GM23338 (cell line): ENCODE measurements around the gene ORM1. TPM values are rescaled to one million over a fixed set of nuclear protein-coding genes. Genes with fewer than 3 reads are reported as not detected.
A peak's percentile ranks its signal among the peaks of the same experiment; 100 is the strongest.

Source experiments
- ATAC-seq: fragments of 200-7000 bp; cut with Tn5 transposase; 3 replicates; pipeline ENCODE4 v1.9.1; 2020
- DNase-seq: peaks from one replicate; pipeline ENCODE4 v3.0.0-alpha.2; 2015; ENCODE audit warnings: low spot score
- H2AFZ ChIP-seq: fragments of 200-600 bp; sonication (generic); 2 replicates; pipeline ENCODE4 v1.8.0; 2016; ENCODE audit warnings: antibody characterized with exemption, mild to moderate bottlenecking, moderate library complexity
- H3F3A ChIP-seq: fragments of 200-600 bp; sonication (generic); replicated peaks from 2 replicates; pipeline ENCODE4 v1.8.0; 2017; ENCODE audit warnings: antibody characterized with exemption, mixed run types, low read depth
- H3K27ac ChIP-seq: fragments of 200-600 bp; sonication (generic); 2 replicates; pipeline ENCODE4 v1.6.1; 2016; ENCODE audit warnings: low read depth
- H3K27me3 ChIP-seq: fragments of 200-600 bp; sonication (generic); 2 replicates; pipeline ENCODE4 v1.8.0; 2016; ENCODE audit warnings: mild to moderate bottlenecking, mixed run types, moderate library complexity; ENCODE audit not compliant: insufficient read depth
- H3K36me3 ChIP-seq: fragments of 200-600 bp; sonication (generic); 2 replicates; pipeline ENCODE4 v1.8.0; 2016; ENCODE audit warnings: mild to moderate bottlenecking; ENCODE audit not compliant: insufficient read depth
- H3K4me1 ChIP-seq: fragments of 200-600 bp; sonication (generic); 2 replicates; pipeline ENCODE4 v1.8.0; 2016; ENCODE audit warnings: mild to moderate bottlenecking, moderate library complexity; ENCODE audit not compliant: insufficient read depth
- H3K4me2 ChIP-seq: fragments of 200-600 bp; sonication (generic); 2 replicates; pipeline ENCODE4 v1.7.1; 2017; ENCODE audit warnings: mixed run types
- H3K4me3 ChIP-seq: fragments of 200-600 bp; sonication (generic); 2 replicates; pipeline ENCODE4 v1.6.1; 2016; ENCODE audit warnings: mixed run types
- H3K79me2 ChIP-seq: fragments of 200-600 bp; sonication (generic); replicated peaks from 2 replicates; pipeline ENCODE4 v1.8.0; 2017; ENCODE audit warnings: mild to moderate bottlenecking; ENCODE audit not compliant: insufficient read depth
- H3K9me2 ChIP-seq: fragments of 200-600 bp; sonication (generic); 2 replicates; pipeline ENCODE4 v1.8.0; 2017; ENCODE audit not compliant: insufficient read depth
- H4K20me1 ChIP-seq: fragments of 200-600 bp; sonication (generic); replicated peaks from 2 replicates; pipeline ENCODE4 v1.8.0; 2017; ENCODE audit warnings: mild to moderate bottlenecking; ENCODE audit not compliant: insufficient read depth
- H3K27ac Mint-ChIP-seq: 2 replicates; pipeline ENCODE4 v1.8.0; 2020; ENCODE audit warnings: inconsistent platforms, mild to moderate bottlenecking, moderate library complexity, mixed read lengths
- H3K27me3 Mint-ChIP-seq: 3 replicates; pipeline ENCODE4 v1.8.0; 2022; ENCODE audit warnings: low read depth, mild to moderate bottlenecking, moderate library complexity, mixed read lengths, inconsistent platforms; ENCODE audit not compliant: insufficient read depth, poor library complexity
- H3K36me3 Mint-ChIP-seq: 3 replicates; pipeline ENCODE4 v1.8.0; 2021; ENCODE audit warnings: low read depth, mild to moderate bottlenecking, inconsistent platforms, moderate library complexity, mixed read lengths
- H3K4me1 Mint-ChIP-seq: 3 replicates; pipeline ENCODE4 v1.8.0; 2020; ENCODE audit warnings: mild to moderate bottlenecking, inconsistent platforms, mixed read lengths
- H3K4me3 Mint-ChIP-seq: 3 replicates; pipeline ENCODE4 v1.8.0; 2021; ENCODE audit warnings: moderate library complexity, mild to moderate bottlenecking, inconsistent platforms, mixed read lengths
- H3K9me3 Mint-ChIP-seq: 3 replicates; pipeline ENCODE4 v1.8.0; 2020; ENCODE audit warnings: moderate library complexity, mild to moderate bottlenecking, inconsistent platforms, mixed read lengths
- CREB1 ChIP-seq: fragments of 250-450 bp; sonication (Bioruptor Pico); IDR thresholded peaks from 2 replicates; pipeline ENCODE4 v1.5.0; 2020; ENCODE audit warnings: low read depth, mild to moderate bottlenecking, moderate library complexity
- ETS1 ChIP-seq: IDR thresholded peaks from 2 replicates; pipeline ENCODE4 v1.6.1; 2016; ENCODE audit warnings: antibody characterized with exemption
- EZH2 ChIP-seq: fragments of 200-600 bp; sonication (generic); IDR thresholded peaks from one replicate; pipeline ENCODE4 v1.8.0; 2017; ENCODE audit warnings: antibody characterized with exemption, mild to moderate bottlenecking, low read depth; ENCODE audit not compliant: unreplicated experiment
- EZH2phosphoT487 ChIP-seq: fragments of 200-600 bp; sonication (generic); IDR thresholded peaks from one replicate; pipeline ENCODE4 v1.8.1; 2018; ENCODE audit warnings: antibody characterized with exemption; ENCODE audit not compliant: unreplicated experiment
- ZNF114 ChIP-seq: fragments of 250-450 bp; sonication (Bioruptor Pico); IDR thresholded peaks from 2 replicates; pipeline ENCODE4 v1.5.0; 2020; ENCODE audit warnings: mild to moderate bottlenecking, moderate library complexity
- ZNF331 ChIP-seq: fragments of 250-450 bp; sonication (Bioruptor Pico); IDR thresholded peaks from 2 replicates; pipeline ENCODE4 v1.5.0; 2020; ENCODE audit warnings: low read depth, mild to moderate bottlenecking, moderate library complexity
- polyA plus RNA-seq: library from polyadenylated mRNA; unstranded; fragments of >200 nt; fragmentation: Nextera tagmentation; extraction: Ambion mirVana; gene quantifications from 2 replicates; pipeline ENCODE4 v1.2.1, GENCODE V29; 2016
- total RNA-seq: library from RNA; depleted of rRNA; stranded (reverse); fragments of >200 nt; shearing (Covaris generic); gene quantifications from 2 replicates; pipeline ENCODE4 v1.2.3, GENCODE V29; 2014
- TF ChIP-seq, protein P1 (sequence below): IDR thresholded peaks from one replicate; pipeline ENCODE4 v1.6.1; 2018; ENCODE audit warnings: antibody characterized with exemption; ENCODE audit not compliant: unreplicated experiment
- TF ChIP-seq, protein P2 (sequence below), 2 experiments: fragments of 200-600 bp in 1 of 2; sonication (generic) in 1 of 2; conservative IDR thresholded peaks; 2 replicates each; pipeline versions ENCODE4 v1.5.1 to v1.6.1; 2016 to 2017; ENCODE audit warnings: antibody characterized with exemption in 2 of 2, low read depth in 2 of 2, mild to moderate bottlenecking in 2 of 2, moderate library complexity in 1 of 2

Gene ORM1
- total and polyA plus RNA-seq, 2 experiments from 2014 or later: not detected

GRCh38 chr9:114317665-114318357 is 5.1 kb upstream of the ORM1 start:
- H3K27ac ChIP-seq: no peak overlapping the region
- no peaks in the 10 kb centered on the region for H4K20me1 ChIP-seq
- no peak overlapping the region; the same call in 1 of the 2 replicates for H3K27ac Mint-ChIP-seq

More at GRCh38 chr9:114317665-114318357, 5.1 kb upstream of the ORM1 start:
- DNase-seq: no peak
- Histone ChIP-seq H3K4me3 (no peak overlapping the region), H3K9me2 (no peaks in the 10 kb centered on the region), H3K4me1 (no peaks in the 10 kb centered on the region), H2AFZ (0 out of 2 replicates have a peak overlapping the region, but pooled peaks have one; percentile 28), H3K27me3 (no peaks in the 10 kb centered on the region), H3K36me3 (no peaks in the 10 kb centered on the region), H3K79me2 (no peaks in the 10 kb centered on the region), H3F3A (no peaks in the 10 kb centered on the region), H3K4me2 (no peak overlapping the region)
- Mint-ChIP-seq H3K9me3 (no peaks in the 10 kb centered on the region; the same call in 1 of the 3 replicates), H3K4me1 (peaks cover 5% of the 10 kb centered on the region; the same call in 2 of the 3 replicates), H3K27me3 (peaks cover 6% of the 10 kb centered on the region), H3K4me3 (no peak overlapping the region), H3K36me3 (no peaks in the 10 kb centered on the region)
- no peak for TF ChIP-seq ETS1
- TF ChIP-seq ZNF331 (CRISPR knock-in tag): no peak
- no peak for TF ChIP-seq EZH2
- TF ChIP-seq ZNF114 (CRISPR knock-in tag): no peak
- no peak for TF ChIP-seq EZH2phosphoT487
- TF ChIP-seq, protein P1, sequence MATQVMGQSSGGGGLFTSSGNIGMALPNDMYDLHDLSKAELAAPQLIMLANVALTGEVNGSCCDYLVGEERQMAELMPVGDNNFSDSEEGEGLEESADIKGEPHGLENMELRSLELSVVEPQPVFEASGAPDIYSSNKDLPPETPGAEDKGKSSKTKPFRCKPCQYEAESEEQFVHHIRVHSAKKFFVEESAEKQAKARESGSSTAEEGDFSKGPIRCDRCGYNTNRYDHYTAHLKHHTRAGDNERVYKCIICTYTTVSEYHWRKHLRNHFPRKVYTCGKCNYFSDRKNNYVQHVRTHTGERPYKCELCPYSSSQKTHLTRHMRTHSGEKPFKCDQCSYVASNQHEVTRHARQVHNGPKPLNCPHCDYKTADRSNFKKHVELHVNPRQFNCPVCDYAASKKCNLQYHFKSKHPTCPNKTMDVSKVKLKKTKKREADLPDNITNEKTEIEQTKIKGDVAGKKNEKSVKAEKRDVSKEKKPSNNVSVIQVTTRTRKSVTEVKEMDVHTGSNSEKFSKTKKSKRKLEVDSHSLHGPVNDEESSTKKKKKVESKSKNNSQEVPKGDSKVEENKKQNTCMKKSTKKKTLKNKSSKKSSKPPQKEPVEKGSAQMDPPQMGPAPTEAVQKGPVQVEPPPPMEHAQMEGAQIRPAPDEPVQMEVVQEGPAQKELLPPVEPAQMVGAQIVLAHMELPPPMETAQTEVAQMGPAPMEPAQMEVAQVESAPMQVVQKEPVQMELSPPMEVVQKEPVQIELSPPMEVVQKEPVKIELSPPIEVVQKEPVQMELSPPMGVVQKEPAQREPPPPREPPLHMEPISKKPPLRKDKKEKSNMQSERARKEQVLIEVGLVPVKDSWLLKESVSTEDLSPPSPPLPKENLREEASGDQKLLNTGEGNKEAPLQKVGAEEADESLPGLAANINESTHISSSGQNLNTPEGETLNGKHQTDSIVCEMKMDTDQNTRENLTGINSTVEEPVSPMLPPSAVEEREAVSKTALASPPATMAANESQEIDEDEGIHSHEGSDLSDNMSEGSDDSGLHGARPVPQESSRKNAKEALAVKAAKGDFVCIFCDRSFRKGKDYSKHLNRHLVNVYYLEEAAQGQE: no peak
- no peak for TF ChIP-seq CREB1 (CRISPR knock-in tag)
- TF ChIP-seq, protein P2, sequence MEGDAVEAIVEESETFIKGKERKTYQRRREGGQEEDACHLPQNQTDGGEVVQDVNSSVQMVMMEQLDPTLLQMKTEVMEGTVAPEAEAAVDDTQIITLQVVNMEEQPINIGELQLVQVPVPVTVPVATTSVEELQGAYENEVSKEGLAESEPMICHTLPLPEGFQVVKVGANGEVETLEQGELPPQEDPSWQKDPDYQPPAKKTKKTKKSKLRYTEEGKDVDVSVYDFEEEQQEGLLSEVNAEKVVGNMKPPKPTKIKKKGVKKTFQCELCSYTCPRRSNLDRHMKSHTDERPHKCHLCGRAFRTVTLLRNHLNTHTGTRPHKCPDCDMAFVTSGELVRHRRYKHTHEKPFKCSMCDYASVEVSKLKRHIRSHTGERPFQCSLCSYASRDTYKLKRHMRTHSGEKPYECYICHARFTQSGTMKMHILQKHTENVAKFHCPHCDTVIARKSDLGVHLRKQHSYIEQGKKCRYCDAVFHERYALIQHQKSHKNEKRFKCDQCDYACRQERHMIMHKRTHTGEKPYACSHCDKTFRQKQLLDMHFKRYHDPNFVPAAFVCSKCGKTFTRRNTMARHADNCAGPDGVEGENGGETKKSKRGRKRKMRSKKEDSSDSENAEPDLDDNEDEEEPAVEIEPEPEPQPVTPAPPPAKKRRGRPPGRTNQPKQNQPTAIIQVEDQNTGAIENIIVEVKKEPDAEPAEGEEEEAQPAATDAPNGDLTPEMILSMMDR (conservative IDR thresholded peaks at IDR 0.05; ENCODE audit: low read depth in 2 of 2): no peak
- no peak for ATAC-seq
